ENCODE data around the gene ELP5. TPM values are rescaled to one million over a fixed set of nuclear protein-coding genes. Genes with fewer than 3 reads are reported as not detected.

Gene ELP5
- total RNA-seq, 1 donor from 2014 or later: 35.0 TPM

- H3K4me1 ChIP-seq: peaks cover 8% of the 10 kb centered on the region
- no peaks in the 10 kb centered on the region for H3K27me3 ChIP-seq
- no peak overlapping the region for H3K4me3 ChIP-seq
- H3K36me3 ChIP-seq: peaks cover 8% of the 10 kb centered on the region
- H3K27ac ChIP-seq: no peak overlapping the region
- no peak for TF ChIP-seq CTCF (IDR thresholded peaks at IDR 0.05)
- H3K9me3 ChIP-seq: no peaks in the 10 kb centered on the region
- intact Hi-C loops (cut with DNase I): no loop called here
- no peak for DNase-seq
- no peak for ATAC-seq
Observed at GRCh38 chr17:7207120-7208001, 44.7 kb upstream of the ELP5 start.

GRCh38 chr17:7208027-7208571 is 43.9 kb upstream of the ELP5 start:
- no peak for DNase-seq
- no peak overlapping the region for H3K27ac ChIP-seq
- H3K9me3 ChIP-seq: no peaks in the 10 kb centered on the region
- H3K27me3 ChIP-seq: no peaks in the 10 kb centered on the region
- TF ChIP-seq CTCF (IDR thresholded peaks at IDR 0.05): no peak
- intact Hi-C loops (cut with DNase I): no loop called here
- H3K36me3 ChIP-seq: peaks cover under 1% of the 10 kb centered on the region
- peaks cover 8% of the 10 kb centered on the region for H3K4me1 ChIP-seq
- H3K4me3 ChIP-seq: no peak overlapping the region
- ATAC-seq: no peak

GRCh38 chr17:7208754-7209460 is 43.1 kb upstream of the ELP5 start:
- H3K27me3 ChIP-seq: no peaks in the 10 kb centered on the region
- no peak for TF ChIP-seq CTCF (IDR thresholded peaks at IDR 0.05)
- peaks cover 8% of the 10 kb centered on the region for H3K4me1 ChIP-seq
- DNase-seq: no peak
- no peaks in the 10 kb centered on the region for H3K36me3 ChIP-seq
- no peaks in the 10 kb centered on the region for H3K9me3 ChIP-seq
- ATAC-seq: no peak
- H3K27ac ChIP-seq: no peak overlapping the region
- H3K4me3 ChIP-seq: no peak overlapping the region
- intact Hi-C loops (cut with DNase I): no loop called here

- intact Hi-C loops (cut with DNase I): no loop called here
- H3K36me3 ChIP-seq: no peaks in the 10 kb centered on the region
- no peaks in the 10 kb centered on the region for H3K9me3 ChIP-seq
- H3K4me1 ChIP-seq: peaks cover 23% of the 10 kb centered on the region
- H3K4me3 ChIP-seq: no peak overlapping the region
- TF ChIP-seq CTCF (IDR thresholded peaks at IDR 0.05): no peak
- H3K27me3 ChIP-seq: no peaks in the 10 kb centered on the region
- ATAC-seq (no peak), DNase-seq (no peak)
- no peak overlapping the region for H3K27ac ChIP-seq
Observed at GRCh38 chr17:7211491-7212273, 40.3 kb upstream of the ELP5 start.

GRCh38 chr17:7213895-7214299 is 38.1 kb upstream of the ELP5 start:
- peak; percentile 33 for TF ChIP-seq CTCF (IDR thresholded peaks at IDR 0.05)
- Histone ChIP-seq H3K9me3 (no peaks in the 10 kb centered on the region), H3K4me1 (peaks cover 39% of the 10 kb centered on the region), H3K27ac (peak overlapping the region; percentile 73), H3K27me3 (no peaks in the 10 kb centered on the region), H3K36me3 (no peaks in the 10 kb centered on the region), H3K4me3 (peak overlapping the region; percentile 66)
- no peak for DNase-seq
- intact Hi-C loops (cut with DNase I): no loop called here
- ATAC-seq: peak; percentile 0

All from upper lobe of right lung (tissue), 1 donor.